HG03521 (cell line): ENCODE data around the gene KRTAP16-1.

Experiments used
- ATAC-seq: cut with Tn5 transposase; IDR thresholded peaks from one replicate; pipeline ENCODE4 v1.9.1; 2021; ENCODE audit warnings: mild to moderate bottlenecking, moderate library complexity; ENCODE audit not compliant: unreplicated experiment

KRTAP16-1 gene

DNA sequence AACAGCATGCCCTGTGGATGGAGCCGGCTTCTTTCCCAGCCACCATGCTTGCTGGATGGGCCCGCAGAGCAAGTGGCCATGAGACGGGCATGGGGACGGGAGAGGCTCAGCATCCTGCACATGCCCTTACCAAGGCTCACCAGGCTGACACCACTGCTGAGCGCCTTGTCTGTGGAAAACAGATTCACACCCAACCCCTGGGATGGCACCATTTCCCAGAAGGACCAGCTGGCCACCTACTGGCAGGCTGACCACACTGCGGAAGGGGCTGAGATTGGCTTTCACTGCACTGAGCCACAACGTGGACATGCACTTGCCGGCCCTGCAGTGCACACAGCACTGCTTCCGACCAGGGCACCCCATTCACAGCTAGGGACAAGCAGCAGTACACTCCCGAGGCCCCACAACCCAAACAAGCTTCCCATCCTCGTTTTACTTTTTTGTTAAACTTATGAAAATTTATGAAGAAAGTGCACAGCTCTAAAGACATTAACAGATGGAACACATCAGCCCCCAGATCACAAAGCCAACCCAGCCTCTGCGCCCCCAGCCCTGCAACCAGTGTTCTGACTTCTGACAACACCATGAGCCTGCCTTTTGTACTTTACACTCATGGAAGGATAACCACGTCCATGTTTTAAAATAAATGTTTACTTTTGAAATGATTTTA, 20.3 kb upstream of the KRTAP16-1 start:
- ATAC-seq = no peak

DNA sequence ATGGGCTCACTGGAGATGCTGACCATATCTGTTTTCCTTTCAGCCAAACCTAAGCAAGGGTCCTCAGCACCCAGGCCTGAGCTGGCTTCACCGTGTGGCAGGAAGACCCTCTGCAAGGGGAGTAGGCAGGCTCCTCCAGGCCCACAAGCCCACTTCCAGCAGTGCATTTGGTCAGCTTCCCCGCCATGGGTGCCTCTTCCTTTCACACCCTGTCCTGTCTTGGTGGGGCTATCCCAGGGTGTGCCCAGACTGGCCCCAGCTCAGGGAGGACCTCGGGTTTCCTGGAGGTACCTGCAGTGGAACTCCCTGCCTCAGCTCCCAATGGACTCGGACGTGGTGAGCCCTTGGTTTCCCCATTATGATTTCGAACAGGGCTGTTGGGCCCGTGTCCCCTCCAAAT, 19.1 kb upstream of the KRTAP16-1 start:
- no peak for ATAC-seq

DNA sequence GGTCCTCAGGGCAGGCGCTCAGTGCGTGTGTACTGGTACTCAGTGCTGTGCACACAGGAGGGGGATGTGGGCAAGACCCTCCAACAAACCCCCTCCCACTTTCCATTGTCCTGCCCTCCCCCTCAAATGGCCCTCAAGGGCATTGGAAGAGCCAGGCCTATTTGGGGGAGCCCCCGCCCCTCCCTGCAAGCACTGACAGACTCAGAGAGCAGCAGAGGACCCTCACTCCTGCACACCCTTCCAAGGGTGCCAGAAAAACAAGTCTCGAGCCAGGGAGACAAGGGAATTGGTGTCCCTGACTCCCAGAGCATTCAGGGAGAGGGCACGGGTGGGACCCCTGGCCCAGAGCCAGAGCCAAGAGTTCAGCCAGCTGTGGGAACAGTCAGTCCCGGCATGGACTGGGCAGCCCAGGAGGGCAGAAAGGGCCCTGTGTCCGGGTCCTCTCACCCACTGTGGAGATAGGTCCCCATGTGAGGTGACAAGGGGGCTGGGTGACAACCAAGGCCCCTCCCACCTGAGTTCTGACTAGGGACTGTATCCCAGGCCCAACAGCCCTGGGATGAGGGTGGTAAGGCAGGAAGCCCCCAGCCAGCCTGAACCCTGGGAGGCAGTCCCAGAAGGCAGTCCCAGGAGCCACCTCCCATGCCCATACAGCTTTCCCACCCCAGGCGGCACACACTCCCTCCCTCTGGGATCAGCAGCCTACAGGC, 18.5 kb upstream of the KRTAP16-1 start:
- ATAC-seq = no peak

DNA sequence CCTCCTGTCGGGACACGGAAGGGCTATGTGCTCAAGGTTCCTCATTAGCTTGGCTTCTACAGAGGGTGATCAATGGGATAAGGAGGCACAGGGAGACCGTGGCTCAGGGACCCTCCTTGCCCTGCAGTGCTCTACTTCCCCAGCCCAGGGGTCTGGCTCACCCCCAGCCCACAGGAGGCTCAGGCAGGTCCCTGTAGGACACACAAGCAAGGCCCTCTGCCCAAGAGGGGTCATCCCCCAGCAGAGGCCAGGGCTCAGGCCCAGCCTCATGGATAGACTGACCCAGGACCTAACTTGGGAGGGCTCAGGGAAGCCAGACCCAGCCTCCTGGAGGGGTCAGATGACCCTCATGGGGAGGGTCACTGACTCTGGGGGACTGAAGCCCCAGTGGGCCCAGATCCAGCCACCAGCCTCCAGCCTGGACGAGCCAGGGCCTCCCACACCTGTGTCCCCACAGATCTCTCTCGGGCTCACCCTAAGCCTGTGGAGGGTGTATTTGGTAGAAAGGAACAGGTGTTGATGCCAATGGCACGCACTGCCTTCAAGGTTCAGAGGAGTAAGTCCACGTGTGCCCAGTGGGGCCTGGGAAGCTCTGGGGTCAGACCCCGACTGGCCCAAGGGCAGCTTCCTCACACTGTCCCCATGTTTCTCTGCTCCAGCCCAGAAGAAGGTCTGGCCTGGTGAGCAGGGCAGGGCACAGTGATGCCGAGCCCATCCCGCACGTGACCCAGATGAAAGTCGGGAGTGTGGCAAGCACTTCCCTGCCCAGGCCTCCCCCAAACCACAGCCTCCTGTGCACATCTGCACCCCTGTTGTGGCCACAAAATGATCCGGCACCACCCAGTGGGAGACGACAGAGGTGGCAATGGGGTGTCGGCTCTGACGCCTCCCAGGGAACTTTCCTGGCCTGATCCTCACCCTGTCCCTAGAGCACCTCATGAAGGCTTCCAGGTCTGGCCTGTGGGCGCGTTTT, 17.4 kb upstream of the KRTAP16-1 start:
- ATAC-seq = no peak

DNA sequence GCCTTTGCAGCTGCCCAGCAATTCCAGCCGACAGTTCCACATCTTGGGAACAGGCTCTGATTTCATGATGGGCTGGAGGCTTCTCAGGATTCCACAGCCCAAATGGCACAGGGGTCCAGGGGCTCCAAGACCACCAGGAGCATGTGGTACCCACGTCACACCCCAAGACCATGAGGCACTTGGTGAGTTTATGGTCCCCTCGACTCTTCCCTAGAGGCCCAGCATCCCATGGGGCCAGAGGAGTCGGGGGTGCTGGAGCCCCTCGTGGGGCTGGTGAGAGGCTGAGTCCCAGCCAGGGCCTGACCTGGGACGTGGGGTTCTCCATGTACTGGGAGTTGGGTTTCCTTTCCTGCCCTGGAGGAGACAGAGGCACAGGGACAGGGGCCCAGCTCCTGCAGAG, 16.5 kb upstream of the KRTAP16-1 start:
- ATAC-seq = no peak

DNA sequence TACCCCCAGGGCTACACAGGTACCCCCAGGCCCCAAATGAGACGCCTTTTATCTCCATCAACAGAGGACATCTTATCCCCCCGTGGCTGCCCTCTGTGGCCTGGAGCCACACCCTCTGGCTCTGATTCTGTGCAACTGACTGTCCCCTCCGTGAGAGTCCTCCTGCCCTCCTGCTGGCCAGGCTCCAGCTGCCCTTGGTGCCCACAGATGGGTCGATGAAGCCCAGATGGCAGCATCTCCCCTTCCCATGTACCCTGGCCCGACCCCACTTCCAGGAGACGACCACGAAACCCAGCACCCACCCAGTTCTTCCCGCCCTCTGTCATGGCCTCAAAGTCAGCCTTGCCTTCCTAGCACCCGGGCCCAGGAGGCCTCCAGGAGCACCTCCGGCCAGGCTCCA, 16.0 kb upstream of the KRTAP16-1 start:
- no peak for ATAC-seq

DNA sequence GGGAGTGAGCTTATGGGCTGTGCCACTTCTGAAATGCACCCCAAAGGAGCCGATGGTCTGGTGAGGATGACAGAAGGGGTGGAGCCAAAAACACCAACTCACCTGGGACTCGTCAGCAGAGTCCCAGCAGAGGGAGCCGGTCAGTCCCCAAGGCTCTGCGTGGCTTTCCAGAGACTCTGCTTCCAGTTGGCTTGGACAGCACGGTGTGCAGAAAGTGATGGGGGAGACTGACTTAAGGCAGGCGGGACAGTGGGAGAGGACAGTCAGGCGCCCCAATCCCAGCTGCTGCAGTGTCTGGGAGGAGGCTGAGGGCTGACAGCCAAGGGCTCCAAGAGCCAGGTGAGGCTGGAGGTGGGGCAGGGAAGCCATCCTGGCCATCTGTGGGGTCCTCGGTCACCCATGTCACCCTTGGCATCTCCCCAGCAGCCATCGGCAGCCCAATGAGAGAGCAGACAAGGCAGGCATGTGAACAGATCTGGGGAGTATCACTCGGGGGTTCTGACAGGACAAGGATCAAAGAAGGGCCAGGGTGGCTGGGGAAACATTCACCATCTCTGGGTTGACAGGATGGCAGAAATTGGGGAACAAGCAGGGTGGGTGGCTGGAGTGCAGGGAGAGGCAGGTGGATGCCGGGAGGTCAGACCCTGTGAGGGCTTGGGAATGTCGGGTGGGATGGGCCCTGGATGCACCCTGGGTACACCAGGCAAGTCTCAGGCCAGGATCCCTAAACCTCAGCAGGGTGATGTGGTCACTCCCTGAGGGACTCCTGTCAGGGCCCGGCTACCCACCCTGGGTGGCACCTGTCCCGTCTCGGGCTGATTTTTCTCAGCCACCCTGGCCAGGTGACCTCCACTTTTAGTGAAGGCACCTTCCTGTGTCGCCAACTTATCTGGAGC, 15.3 kb upstream of the KRTAP16-1 start:
- ATAC-seq = no peak

DNA sequence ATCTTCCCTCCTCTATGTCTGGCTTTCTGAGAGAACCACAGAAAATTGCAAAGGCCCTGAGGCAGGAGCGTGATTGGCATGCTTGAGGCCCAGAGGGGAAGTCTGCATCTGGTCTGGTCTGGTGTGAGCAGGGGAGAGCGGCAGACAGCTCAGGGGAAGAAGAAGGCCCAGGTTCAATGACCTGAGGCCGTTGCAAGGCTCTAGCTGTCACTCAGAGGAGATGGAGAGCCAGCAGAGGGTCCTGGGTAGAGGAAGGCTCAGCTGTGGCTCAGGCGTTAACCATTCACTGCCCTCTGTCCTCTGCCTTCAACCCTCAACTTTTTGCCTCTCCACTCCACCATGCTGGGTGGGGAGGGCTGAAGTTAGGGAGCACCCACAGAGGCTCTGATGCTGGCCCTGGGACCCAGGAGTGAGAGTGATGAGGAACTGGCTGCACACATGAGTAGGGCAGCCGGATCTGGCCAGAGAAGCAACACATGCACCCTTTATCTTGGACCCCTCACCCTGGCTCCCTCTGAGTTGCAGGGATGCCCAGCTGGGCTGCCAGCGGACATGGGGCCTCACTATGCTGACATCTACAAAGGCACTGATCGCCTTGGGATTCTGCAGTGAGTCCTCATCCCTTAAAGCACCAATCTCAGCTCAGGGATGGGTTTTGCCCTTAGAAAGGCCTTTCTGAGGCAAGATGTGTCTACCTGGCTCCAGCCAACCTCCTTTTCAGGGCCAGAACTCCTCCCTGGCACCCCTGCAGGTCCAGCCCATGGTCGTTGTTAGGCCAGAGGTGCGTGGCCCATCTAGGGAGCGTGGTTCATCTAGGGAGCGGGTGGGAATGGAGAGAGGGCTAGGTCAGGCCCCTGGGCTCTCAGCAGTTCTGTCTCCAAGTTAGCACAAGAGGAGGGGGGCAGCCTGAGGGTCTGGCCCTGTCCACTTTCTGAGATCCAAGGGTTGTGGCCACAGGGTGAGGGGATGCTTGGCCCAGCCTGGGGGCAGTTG, 14.1 kb upstream of the KRTAP16-1 start:
- ATAC-seq = no peak

DNA sequence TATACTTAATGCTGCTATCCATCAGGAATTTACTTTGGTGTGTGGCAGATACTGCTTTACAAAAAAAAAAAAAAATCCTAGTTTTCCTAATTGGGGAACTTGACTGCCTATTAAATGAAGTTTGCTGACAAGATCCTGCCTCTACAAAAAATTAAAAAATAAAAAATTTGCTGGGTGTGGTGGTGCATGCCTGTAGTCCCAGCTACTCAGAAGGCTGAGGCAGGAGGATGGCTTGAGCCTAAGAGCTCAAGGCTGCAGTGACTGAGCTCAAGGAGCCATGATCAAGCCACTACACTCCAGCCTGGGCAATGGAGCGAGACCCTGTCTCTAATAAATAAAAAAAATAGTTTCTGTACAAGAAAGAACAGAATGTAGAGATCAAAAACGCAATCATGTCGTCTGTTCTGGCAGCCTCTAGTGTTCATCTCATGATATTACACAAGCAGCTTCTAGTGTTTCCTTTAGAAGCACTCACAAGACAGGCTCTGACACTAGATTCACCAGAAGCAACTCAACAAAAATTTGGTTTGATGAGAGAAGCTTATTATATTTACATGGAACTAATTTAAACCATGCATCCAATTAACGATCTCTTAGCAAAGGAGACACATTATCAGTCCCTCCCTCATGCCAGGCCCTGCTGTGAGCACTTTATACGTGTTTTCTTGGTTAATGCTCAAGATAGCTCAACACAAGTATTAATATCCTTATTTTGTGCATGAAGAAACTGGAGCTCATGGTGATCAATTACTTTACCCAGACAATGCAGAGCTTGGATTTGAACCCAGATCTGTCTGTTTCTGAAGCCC, 13.2 kb upstream of the KRTAP16-1 start:
- ATAC-seq = no peak

DNA sequence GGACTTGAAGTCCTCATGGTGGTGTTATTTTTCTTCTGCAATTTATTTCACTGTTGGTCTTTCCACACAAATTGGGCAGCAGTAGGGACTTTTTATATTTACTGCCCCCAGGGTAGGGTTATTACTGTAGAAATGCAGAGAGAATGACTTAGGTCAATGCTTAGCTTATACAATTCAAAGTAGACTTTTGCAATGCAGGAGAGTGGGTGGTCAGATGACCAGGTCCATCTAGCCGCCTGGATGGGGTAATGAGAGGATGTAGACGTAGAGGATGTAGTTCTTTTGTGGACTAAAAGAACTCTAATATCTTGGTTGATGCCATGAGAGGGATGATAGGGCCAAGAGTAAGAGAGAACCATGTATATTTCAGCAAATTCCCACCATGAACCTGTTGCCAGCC, 9.1 kb upstream of the KRTAP16-1 start:
- no peak for ATAC-seq

DNA sequence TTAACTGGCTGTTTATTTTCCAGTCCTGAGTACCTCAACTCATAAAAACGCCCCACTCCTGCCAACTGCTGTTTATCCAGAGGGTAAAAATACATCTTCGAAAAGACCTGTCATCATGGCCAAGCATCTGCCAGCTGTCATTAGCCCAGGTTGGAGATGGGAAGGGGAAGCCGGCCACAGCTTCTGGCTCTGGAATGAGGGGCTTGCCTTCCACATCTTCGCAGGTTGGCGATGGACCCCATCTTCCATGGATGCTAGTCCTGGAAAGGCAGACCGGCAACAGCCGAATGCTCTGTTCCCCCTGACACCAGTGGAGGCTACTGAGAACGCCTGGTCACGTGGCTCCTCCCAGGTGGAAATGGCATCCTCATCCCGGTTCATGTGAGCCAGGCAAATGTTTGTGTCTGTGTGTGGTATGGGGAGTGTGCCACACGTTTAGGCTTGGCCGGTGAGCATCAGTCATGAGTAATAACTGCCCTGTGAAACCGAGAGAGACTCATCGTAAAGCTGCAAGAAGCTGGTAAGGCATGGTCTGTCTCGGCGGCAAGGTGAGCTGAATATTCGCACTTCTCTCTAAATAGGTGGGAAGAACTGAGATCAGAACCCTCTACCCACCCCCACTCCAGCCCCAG, 6.8 kb upstream of the KRTAP16-1 start:
- ATAC-seq = no peak

DNA sequence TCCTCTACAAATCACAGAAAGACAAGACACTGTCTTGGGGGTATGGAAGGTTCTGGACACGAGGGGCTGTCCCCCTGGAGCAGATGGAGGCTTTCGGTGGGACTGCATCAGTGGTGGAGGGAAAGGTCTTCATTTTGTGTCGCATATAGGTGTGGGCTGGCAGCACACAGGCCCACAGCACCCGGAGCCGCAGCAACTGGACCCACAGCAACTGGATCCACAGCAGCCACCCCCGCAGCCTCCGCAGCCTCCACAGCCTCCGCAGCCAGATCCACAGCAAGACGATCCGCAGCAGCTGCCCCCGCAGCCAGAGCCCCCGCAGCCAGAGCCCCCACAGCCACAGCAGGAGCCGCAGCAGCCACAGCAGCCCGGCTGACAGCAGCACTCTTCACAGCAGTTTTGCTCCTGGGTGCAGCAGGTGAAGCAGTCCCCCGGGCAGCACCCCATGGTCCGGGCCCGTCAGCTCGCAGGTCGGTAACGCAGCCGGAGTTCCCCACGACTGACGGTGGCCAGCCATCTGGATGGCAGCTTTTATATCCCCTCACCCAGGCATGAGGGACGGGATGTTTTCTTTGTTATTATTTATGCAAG, 6.2 kb upstream of the KRTAP16-1 start, which contains the start of gene KRTAP17-1:
Gene KRTAP17-1, minus strand, starts transcription at position 507 of the 591 bp plus-strand sequence. Its CDS starts 60 bp downstream, at position 447.
- ATAC-seq = no peak

DNA sequence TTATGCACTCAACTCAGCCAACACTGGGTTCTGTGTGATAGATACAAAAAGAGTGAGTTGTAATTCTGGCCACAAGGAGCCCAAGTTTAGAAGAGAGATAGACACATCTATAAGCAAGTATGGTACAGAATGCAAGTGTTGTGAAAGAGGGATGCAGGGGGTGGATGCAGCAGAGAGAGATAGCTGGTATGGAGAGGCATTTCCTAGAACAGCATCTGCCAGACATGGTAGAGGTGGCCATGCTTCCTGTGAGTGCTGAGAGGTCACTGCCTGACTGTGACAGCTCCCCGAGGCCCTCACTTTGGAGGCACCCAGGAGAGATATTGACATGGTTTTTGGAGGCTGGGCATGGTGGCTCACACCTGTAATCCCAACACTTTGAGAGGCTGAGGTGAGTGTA, 2.0 kb upstream of the KRTAP16-1 start:
- no peak for ATAC-seq

DNA sequence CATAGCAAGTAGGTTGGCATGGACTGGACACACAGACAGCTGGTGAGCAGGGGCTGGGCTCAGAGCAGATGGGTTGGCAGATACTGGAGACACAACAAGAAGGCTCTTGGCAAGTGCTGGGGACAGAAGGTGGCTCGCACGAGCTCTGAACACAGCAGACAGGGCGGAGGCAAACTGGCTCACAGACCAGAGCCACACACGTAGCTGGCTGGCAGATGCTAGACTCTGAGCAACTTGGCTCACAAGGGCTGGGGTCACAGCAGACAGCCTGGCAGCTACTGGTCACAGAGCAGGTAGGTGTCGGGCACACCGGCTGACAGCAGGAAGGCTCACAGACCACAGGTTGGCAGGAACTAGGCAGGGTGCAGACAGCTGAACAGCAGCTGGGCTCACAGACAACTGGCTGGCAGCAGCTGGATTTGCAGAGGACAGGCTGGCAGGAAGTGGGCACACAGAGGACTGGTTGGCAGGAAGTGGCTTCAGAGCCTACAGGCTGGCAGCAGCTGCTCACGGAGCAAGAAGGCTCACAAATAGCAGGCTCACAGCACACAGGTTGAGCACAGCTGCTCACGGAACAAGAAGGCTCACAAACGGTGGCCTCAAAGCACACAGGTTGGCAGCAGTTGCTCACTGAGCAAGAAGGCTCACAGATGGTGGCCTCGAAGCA, 725 bp downstream of the KRTAP16-1 start:
- ATAC-seq = no peak

DNA sequence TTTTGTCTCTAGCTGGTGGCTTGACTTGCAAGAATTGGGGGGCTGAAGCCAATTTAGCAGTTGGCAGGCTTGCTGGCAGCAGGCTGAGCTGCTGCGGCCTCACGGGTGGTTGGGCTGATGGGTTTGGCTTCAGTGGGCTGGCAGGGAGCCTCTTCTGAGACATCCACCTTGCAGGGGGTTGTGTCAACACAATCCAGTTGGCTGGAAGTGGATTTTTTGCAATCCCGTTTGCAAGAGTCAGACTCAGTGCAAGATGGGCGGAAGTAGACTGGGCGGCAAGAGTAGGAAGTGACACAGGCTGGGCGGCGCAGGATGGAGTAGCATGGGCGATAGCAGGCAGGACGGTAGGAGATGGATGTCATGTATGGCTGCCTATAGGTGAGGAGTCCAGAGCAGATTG, 1.5 kb downstream of the KRTAP16-1 start:
- ATAC-seq = no peak

DNA sequence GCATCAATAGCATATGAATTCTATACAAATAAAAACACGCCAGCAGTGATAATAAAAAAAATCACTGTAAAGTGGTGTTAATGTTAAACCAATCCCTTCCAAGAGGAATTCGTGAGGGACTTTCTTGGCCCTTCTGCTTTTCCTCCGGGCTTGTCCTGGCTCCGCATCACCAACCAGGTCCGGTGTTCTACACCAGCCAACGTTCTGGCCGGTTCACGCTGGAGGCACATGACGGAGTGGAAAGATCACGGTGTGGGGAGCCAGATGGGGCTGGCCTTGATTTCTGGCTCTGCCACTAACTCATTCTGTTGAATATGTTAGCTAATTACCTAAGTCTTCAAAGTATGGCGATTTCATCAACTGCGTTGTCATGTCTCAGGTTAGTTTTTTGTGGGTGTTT, 5.0 kb downstream of the KRTAP16-1 start:
- no peak for ATAC-seq

DNA sequence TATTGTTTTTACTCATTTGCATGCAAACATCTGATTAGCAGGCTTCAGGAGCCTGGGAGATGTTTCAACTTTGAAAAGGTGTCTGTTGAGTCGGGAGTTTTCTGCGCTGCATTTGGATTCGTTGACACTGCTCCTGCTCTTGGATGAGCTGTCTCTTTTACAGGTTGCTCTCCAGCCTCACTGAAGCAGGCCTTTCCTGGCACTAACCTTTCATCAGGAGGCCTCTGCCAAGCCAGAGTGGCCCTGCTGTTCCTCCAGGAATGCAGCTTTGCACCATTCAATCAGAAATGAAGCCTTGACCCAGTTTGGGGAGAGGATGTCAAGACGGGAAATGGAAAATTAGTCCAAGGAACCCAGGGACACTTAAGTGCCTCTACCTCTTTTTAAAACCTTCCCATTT, 6.1 kb downstream of the KRTAP16-1 start:
- ATAC-seq = no peak
